ENCODE results near the gene SLC12A1.

SLC12A1 gene

DNA sequence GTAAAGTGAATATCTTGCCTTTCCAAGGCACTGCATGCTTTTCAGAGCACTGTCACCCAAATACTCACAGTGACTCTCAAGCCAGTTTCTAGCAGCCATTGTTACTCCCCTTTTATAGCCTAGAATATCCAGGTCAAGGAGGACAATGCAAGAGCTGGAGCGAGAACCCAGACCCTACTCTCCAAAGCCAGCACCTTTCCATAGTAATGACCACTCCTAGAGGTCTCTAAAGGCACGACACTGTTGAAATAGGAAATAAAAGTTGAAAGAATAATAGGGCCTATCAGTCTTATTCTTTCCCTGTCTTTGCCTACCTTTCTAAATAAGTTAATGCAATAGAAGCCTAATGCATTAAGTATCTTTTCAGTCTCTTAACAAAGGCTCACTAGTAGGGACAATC lies 91.6 kb downstream of the SLC12A1 start:
- TF ChIP-seq, protein P1, sequence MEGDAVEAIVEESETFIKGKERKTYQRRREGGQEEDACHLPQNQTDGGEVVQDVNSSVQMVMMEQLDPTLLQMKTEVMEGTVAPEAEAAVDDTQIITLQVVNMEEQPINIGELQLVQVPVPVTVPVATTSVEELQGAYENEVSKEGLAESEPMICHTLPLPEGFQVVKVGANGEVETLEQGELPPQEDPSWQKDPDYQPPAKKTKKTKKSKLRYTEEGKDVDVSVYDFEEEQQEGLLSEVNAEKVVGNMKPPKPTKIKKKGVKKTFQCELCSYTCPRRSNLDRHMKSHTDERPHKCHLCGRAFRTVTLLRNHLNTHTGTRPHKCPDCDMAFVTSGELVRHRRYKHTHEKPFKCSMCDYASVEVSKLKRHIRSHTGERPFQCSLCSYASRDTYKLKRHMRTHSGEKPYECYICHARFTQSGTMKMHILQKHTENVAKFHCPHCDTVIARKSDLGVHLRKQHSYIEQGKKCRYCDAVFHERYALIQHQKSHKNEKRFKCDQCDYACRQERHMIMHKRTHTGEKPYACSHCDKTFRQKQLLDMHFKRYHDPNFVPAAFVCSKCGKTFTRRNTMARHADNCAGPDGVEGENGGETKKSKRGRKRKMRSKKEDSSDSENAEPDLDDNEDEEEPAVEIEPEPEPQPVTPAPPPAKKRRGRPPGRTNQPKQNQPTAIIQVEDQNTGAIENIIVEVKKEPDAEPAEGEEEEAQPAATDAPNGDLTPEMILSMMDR (IDR thresholded peaks at IDR 0.05; ENCODE audit: insufficient read depth, low read depth, low read length, missing control alignments), result no peak
- H3K4me3 ChIP-seq (ENCODE audit: low read depth, low read length), result no peak overlapping the region
- no peak for DNase-seq (ENCODE audit: low read depth)

DNA sequence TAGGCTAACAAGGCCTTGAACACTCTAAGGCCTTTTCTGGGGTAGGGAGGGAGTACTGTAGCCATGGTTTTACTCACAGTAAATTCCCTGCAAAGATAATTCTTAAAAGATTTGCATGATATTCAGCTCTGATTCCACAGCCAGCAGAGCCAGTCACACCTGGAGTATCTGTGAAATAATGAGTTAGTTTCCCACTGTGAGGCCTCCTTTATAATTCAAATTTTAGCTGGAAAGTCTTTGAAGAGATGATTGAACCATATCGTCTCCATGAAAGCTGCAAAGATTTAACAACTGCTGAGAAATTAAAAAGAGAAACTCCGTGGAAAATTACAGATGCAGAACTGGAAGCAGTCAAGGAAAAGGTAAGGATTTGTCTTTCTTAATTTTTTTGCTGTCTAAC lies 92.8 kb downstream of the SLC12A1 start:
- DNase-seq (ENCODE audit: low read depth), result no peak
- no peak overlapping the region for H3K4me3 ChIP-seq (ENCODE audit: low read depth, low read length)
- TF ChIP-seq, protein P1 (IDR thresholded peaks at IDR 0.05; ENCODE audit: insufficient read depth, low read depth, low read length, missing control alignments), result no peak

DNA sequence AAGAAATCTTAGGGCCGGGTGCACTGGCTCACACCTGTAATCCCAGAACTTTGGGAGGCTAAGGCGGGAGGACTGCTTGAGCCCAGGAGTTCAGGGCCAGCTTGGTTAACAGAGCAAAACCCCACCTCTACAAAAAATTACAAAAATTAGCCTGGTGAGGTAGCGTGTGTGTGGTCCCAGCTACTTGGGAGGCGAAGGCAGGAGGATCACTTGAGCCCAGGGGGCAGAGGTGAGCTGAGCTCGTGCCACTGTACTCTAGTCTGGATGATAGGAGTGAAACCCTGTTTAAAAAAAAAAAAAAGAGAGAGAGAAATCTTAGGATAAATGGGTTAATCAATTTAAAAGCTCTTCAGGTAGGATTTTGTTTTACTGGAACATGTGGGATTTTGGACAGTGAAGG lies 93.9 kb downstream of the SLC12A1 start:
- TF ChIP-seq, protein P1 (IDR thresholded peaks at IDR 0.05; ENCODE audit: insufficient read depth, low read depth, low read length, missing control alignments), result no peak

DNA sequence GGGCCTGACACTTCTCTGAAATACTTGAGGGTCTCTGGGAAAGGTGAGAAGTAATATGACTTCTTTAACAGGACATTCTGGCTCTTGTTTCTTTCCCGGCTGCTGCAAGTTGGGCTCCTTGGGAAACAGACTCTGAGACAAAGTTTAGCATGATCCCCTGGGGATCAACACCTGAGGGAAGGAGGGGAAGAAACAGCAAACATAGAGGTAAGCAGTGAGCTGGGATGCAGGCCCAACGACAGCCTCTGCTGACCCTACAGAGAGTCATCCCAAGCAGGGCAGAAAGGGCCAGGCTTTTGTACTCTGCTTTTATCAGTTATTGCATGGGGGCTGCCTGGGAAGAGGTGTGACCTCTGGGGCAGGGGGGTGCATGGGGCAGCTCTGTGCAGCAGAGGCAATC lies 98.3 kb downstream of the SLC12A1 start:
- no peak overlapping the region for H3K4me3 ChIP-seq (ENCODE audit: low read depth, low read length)
- TF ChIP-seq, protein P1 (IDR thresholded peaks at IDR 0.05; ENCODE audit: insufficient read depth, low read depth, low read length, missing control alignments), result no peak
- DNase-seq (ENCODE audit: low read depth), result no peak

More for the DNA sequence above, 93.9 kb downstream of the SLC12A1 start:
- H3K4me3 ChIP-seq (ENCODE audit: low read depth, low read length), result no peak overlapping the region
- no peak for DNase-seq (ENCODE audit: low read depth)

DNA sequence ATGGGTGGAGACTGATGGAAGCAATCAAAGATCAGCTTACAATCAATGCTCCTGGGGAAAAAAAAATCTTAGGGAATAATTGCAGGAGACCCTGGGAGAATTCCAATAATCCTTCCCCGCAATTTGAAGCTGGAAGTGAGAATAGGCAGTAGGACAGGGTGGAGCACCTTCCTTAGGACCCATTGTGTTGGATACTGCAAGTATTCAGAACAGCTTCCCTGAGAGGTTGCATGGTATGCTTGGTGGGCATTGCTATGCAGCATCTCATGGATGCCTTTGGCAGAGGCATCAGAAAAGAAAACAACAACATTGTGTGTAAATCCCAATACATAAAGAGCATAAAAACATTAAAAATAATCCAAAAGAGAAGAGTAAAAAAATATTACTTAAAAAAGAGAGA lies 100.5 kb downstream of the SLC12A1 start:
- H3K4me3 ChIP-seq (ENCODE audit: low read depth, low read length), result no peak overlapping the region
- no peak for DNase-seq (ENCODE audit: low read depth)
- TF ChIP-seq, protein P1 (IDR thresholded peaks at IDR 0.05; ENCODE audit: insufficient read depth, low read depth, low read length, missing control alignments), result no peak

DNA sequence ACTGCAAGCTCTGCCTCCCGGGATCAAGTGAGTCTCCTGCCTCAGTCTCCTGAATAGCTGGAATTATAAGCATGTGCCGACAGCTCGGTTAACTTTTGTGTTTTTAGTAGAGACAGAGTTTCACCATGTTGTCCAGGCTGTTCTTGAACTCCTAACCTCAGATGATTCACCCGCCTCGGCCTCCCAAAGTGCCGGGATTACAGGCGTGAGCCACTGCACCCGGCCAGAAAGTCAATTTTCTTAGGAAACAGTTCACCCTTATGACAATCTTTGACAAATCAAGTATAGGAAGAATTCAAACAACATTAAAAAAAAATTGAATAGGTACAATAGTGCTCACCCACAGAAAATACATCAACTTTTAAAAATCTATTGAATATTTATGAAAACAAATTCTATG lies 101.5 kb downstream of the SLC12A1 start:
- no peak for DNase-seq (ENCODE audit: low read depth)
- TF ChIP-seq, protein P1 (IDR thresholded peaks at IDR 0.05; ENCODE audit: insufficient read depth, low read depth, low read length, missing control alignments), result no peak

DNA sequence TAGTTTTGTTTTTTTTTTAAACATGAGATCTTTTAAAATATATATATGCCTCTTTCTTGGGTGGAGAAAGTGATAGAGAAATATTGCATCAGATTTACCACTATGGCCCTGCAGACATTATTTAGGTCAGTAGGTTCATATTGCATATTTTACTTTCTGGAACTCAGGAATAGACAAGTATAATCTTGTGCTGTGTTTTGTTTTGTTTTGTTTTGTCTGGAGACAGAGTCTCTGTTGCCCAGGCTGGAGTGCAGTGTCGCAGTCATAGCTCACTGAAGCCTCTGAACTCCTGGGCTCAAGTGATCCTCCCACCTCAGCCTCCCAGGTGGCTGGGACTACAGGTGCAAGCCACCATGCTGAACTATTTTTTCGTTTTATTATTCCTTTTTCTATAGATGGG lies 103.6 kb downstream of the SLC12A1 start:
- H3K4me3 ChIP-seq (ENCODE audit: low read depth, low read length), result no peak overlapping the region
- no peak for DNase-seq (ENCODE audit: low read depth)
- TF ChIP-seq, protein P1 (IDR thresholded peaks at IDR 0.05; ENCODE audit: insufficient read depth, low read depth, low read length, missing control alignments), result no peak

More for the DNA sequence above, 101.5 kb downstream of the SLC12A1 start:
- H3K4me3 ChIP-seq (ENCODE audit: low read depth, low read length), result no peak overlapping the region
